HCT116 (cell line): ENCODE results near the gene YDJC. TPM values are rescaled to one million over a fixed set of nuclear protein-coding genes. Genes with fewer than 3 reads are reported as not detected.
A peak's percentile ranks its signal among the peaks of the same experiment; 100 is the strongest.

Experiments used
- ATAC-seq: fragments of 200-7000 bp; cut with Tn5 transposase; 2 replicates; pipeline ENCODE4 v1.9.1; 2020; ENCODE audit warnings: mild to moderate bottlenecking, moderate library complexity
- BruUV-seq: library from RNA; stranded (reverse); fragments of 400-500 nt; replicated peaks from 2 replicates; lab custom pipeline; 2021; lab: Mats Ljungman, UMichigan
- CTCF ChIA-PET: fragments of 300-600 bp; sonication (Branson Sonifier 250); formaldehyde crosslinking; loops from one replicate; lab custom pipeline; 2021; ENCODE audit warnings: antibody characterized with exemption; lab: Charles Lee
- POLR2A ChIA-PET: fragments of 300-600, 350-600 bp; sonication (Branson Sonifier 250); formaldehyde crosslinking; loops from one replicate; lab custom pipeline; 2021; ENCODE audit warnings: antibody characterized with exemption; lab: Charles Lee
- RAD21 ChIA-PET, 2 experiments: fragments of 300-600 bp; sonication (Branson Sonifier 250); formaldehyde crosslinking; loops; one replicate each; lab custom pipeline; 2023; ENCODE audit warnings: low total read pairs in 2 of 2; ENCODE audit not compliant: uncharacterized antibody in 2 of 2, unreplicated experiment in 2 of 2, low non-redundant PET in 1 of 2; lab: Charles Lee
- DNase-seq: peaks from one replicate; pipeline ENCODE4 v3.0.0-alpha.2; 2010; ENCODE audit warnings: low read depth, low spot score
- H2AFZ ChIP-seq: fragments of 200-600 bp; shearing (Covaris generic), sonication (generic); 2 replicates; pipeline ENCODE4 v1.6.1; 2017; ENCODE audit warnings: low read depth, mixed run types, mixed read lengths, antibody characterized with exemption, low read length; ENCODE audit not compliant: poor library complexity, severe bottlenecking
- H3K27ac ChIP-seq: 2 replicates; pipeline ENCODE4 v1.5.1; 2012; ENCODE audit warnings: low read depth, low read length
- H3K27me3 ChIP-seq: fragments of 200-600 bp; sonication (generic); 2 replicates; pipeline ENCODE4 v1.6.1; 2016; ENCODE audit warnings: mixed run types, low read length, mixed read lengths; ENCODE audit not compliant: insufficient read depth
- H3K36me3 ChIP-seq, 2 experiments: fragments of 200-500 bp in 1 of 2; fragments of 200-600 bp in 1 of 2; sonication (Bioruptor generic) in 1 of 2; sonication (generic) in 1 of 2; 2 replicates each; pipeline versions ENCODE4 v1.5.1 to v1.6.1; 2014 to 2016; ENCODE audit warnings: low read length in 2 of 2, inconsistent platforms in 1 of 2, mixed read lengths in 1 of 2, mixed run types in 1 of 2; ENCODE audit not compliant: insufficient read depth in 2 of 2, control insufficient read depth in 1 of 2
- H3K4me1 ChIP-seq, 2 experiments: fragments of 200-600 bp in 1 of 2; sonication (generic) in 1 of 2; 2 replicates each; pipeline versions ENCODE4 v1.5.1 to v1.6.1; 2012 to 2017; ENCODE audit warnings: low read length in 2 of 2, inconsistent platforms in 1 of 2, mild to moderate bottlenecking in 1 of 2, mixed read lengths in 1 of 2, mixed run types in 1 of 2, moderate library complexity in 1 of 2; ENCODE audit not compliant: insufficient read depth in 2 of 2, control insufficient read depth in 1 of 2
- H3K4me2 ChIP-seq: fragments of 200-600 bp; sonication (generic); 2 replicates; pipeline ENCODE4 v1.6.1; 2017; ENCODE audit warnings: mixed run types, low read length, mixed read lengths
- H3K4me3 ChIP-seq, 2 experiments: fragments of 200-600 bp in 1 of 2; sonication (generic) in 1 of 2; replicated peaks in 1 of 2; 2 replicates each; pipeline ENCODE4 v1.5.1; 2011 to 2016; ENCODE audit warnings: low read length in 2 of 2, control low read depth in 1 of 2, low read depth in 1 of 2, mild to moderate bottlenecking in 1 of 2, mixed read lengths in 1 of 2, mixed run types in 1 of 2
- H3K79me2 ChIP-seq: fragments of 200-600 bp; sonication (generic); 2 replicates; pipeline ENCODE4 v1.6.1; 2017; ENCODE audit warnings: mild to moderate bottlenecking, mixed run types, low read length, moderate library complexity, mixed read lengths; ENCODE audit not compliant: insufficient read depth
- H3K9ac ChIP-seq: fragments of 200-600 bp; sonication (generic); 2 replicates; pipeline ENCODE4 v1.6.1; 2016; ENCODE audit warnings: low read length, mixed read lengths
- H3K9me2 ChIP-seq: fragments of 200-600 bp; sonication (generic), shearing (Covaris generic); 2 replicates; pipeline ENCODE4 v1.6.1; 2017; ENCODE audit warnings: mixed run types, mild to moderate bottlenecking, moderate library complexity; ENCODE audit not compliant: insufficient read depth
- H3K9me3 ChIP-seq, 2 experiments: fragments of 200-500 bp in 1 of 2; fragments of 200-600 bp in 1 of 2; sonication (Bioruptor generic) in 1 of 2; sonication (generic) in 1 of 2; 2 replicates each; pipeline ENCODE4 v1.6.1; 2014 to 2017; ENCODE audit warnings: low read length in 2 of 2, mixed read lengths in 2 of 2, inconsistent platforms in 1 of 2, low read depth in 1 of 2, mild to moderate bottlenecking in 1 of 2, mixed run types in 1 of 2, moderate library complexity in 1 of 2; ENCODE audit not compliant: control insufficient read depth in 1 of 2, insufficient read depth in 1 of 2
- H4K20me1 ChIP-seq: fragments of 200-600 bp; sonication (generic), shearing (Covaris generic); 2 replicates; pipeline ENCODE4 v1.6.1; 2017; ENCODE audit warnings: mixed run types, mild to moderate bottlenecking, moderate library complexity; ENCODE audit not compliant: insufficient read depth
- CBX3 ChIP-seq: IDR thresholded peaks from 2 replicates; pipeline ENCODE4 v1.6.1; 2012; ENCODE audit warnings: low read depth
- EGR1 ChIP-seq: IDR thresholded peaks from 2 replicates; pipeline ENCODE4 v1.6.1; 2012; ENCODE audit warnings: low read depth
- ELF1 ChIP-seq: IDR thresholded peaks from 2 replicates; pipeline ENCODE4 v1.6.1; 2012; ENCODE audit warnings: low read depth, borderline replicate concordance
- EZH2 ChIP-seq: fragments of 200-600 bp; sonication (generic); IDR thresholded peaks from 2 replicates; pipeline ENCODE4 v1.6.1; 2017; ENCODE audit warnings: antibody characterized with exemption, mixed run types
- EZH2phosphoT487 ChIP-seq: fragments of 200-600 bp; IDR thresholded peaks from 2 replicates; pipeline ENCODE4 v1.6.1; 2018; ENCODE audit warnings: antibody characterized with exemption, borderline replicate concordance
- FOSL1 ChIP-seq: IDR thresholded peaks from 2 replicates; pipeline ENCODE4 v1.6.1; 2012; ENCODE audit warnings: low read depth
- POLR2A ChIP-seq: IDR thresholded peaks from 2 replicates; pipeline ENCODE4 v1.7.0; 2011; ENCODE audit warnings: borderline replicate concordance; ENCODE audit not compliant: insufficient read depth, insufficient read length; ENCODE audit errors: extremely low read depth
- POLR2AphosphoS5 ChIP-seq: IDR thresholded peaks from 2 replicates; pipeline ENCODE4 v1.6.1; 2011; ENCODE audit warnings: mild to moderate bottlenecking, low read depth, low read length, moderate library complexity
- RAD21 ChIP-seq: IDR thresholded peaks from 2 replicates; pipeline ENCODE4 v1.6.1; 2012; ENCODE audit warnings: low read depth, mild to moderate bottlenecking
- SIN3A ChIP-seq: IDR thresholded peaks from 2 replicates; pipeline ENCODE4 v1.6.1; 2012; ENCODE audit warnings: low read depth
- SRF ChIP-seq: IDR thresholded peaks from 2 replicates; pipeline ENCODE4 v1.6.1; 2012; ENCODE audit warnings: low read depth
- YY1 ChIP-seq: IDR thresholded peaks from 2 replicates; pipeline ENCODE4 v1.6.1; 2011; ENCODE audit warnings: low read length, low read depth, moderate library complexity, mild to moderate bottlenecking; ENCODE audit not compliant: insufficient replicate concordance; ENCODE audit errors: extremely low read depth
- ZFX ChIP-seq: fragments of 450-650 bp; IDR thresholded peaks from 2 replicates; pipeline ENCODE4 v1.6.1; 2017
- ZNF274 ChIP-seq: fragments of 200-500 bp; sonication (Bioruptor generic); IDR thresholded peaks from 2 replicates; pipeline ENCODE4 v1.6.1; 2014; ENCODE audit warnings: mild to moderate bottlenecking, low read depth, low read length, inconsistent platforms
- intact Hi-C: fragments of 100-400 bp; cut with micrococcal nuclease; formaldehyde crosslinking; loops from 2 replicates; pipeline ENCODE4 v1.10.0; 2022
- total RNA-seq: library from RNA; stranded (reverse); gene quantifications from one replicate; pipeline ENCODE4 v1.2.1, GENCODE V29; 2021; ENCODE audit not compliant: unreplicated experiment
- TF ChIP-seq, protein P1 (sequence below), 3 experiments: fragments of 200-600 bp in 1 of 3; sonication (generic) in 1 of 3; IDR thresholded peaks in 2 of 3; conservative IDR thresholded peaks in 1 of 3; 2 replicates each; pipeline ENCODE4 v1.5.1; 2012 to 2017; ENCODE audit warnings: low read depth in 2 of 3, low read length in 2 of 3, antibody characterized with exemption in 1 of 3, borderline replicate concordance in 1 of 3, control low read depth in 1 of 3, mild to moderate bottlenecking in 1 of 3, mixed read lengths in 1 of 3, mixed run types in 1 of 3, moderate library complexity in 1 of 3; ENCODE audit not compliant: insufficient read depth in 1 of 3

Gene YDJC
- total RNA-seq, 1 experiment from 2014 or later = 78.3 TPM

DNA sequence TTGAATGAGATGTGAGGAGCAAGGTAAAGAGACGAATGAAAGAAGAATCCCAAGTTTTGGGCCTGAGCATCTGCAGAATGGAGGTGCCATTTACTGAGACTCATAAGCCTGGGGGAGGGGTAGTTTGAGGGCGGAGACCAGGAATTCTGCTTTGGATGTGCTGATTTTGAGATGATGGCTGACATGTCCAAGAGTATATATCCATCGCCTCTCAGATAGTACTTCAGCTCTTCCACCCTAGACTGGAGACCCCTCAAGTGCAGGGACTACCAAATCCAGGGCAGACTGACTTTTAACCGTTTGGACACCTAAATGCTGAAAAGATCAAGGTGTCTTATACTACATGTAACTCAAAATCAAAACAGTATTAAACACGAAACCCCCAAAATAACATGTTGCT, 11.0 kb upstream of the YDJC start:
- Histone ChIP-seq H3K27ac (no peak overlapping the region; the same call in 1 of the 2 replicates), H3K4me1 (peaks cover 12 to 31% of the 10 kb centered on the region in 2 experiments), H3K9me3 (no peaks in the 10 kb centered on the region), H3K4me2 (peak overlapping the region; percentile 94), H3K36me3 (peaks cover 3 to 5% of the 10 kb centered on the region in 2 experiments; a peak in 2 of 4 replicates), H3K9me2 (no peaks in the 10 kb centered on the region), H3K27me3 (no peaks in the 10 kb centered on the region), H3K4me3 (peak overlapping the region in 1 of 2 experiments; percentile 93; a peak in 1 of 4 replicates), H3K79me2 (peaks cover 21% of the 10 kb centered on the region; the same call in 1 of the 2 replicates), H4K20me1 (no peaks in the 10 kb centered on the region), H2AFZ (no peak overlapping the region), H3K9ac (0 out of 2 replicates have a peak overlapping the region, but pooled peaks have one; percentile 97)
- ChIA-PET RAD21 (interaction anchor here (0.6 to 1.2 kb wide), 3 partner anchors 11 to 65 kb away, joined by 3 to 7 read pairs (median 5); no protein-coding TSS in a partner anchor), CTCF (interaction anchor here (1.2 to 3.7 kb wide), 5 partner anchors 9 to 193 kb away, joined by 3 to 103 read pairs (median 16); partner anchors contain the start of genes CCDC116 and YDJC), POLR2A (interaction anchor here (0.6 to 3.3 kb wide), 4 partner anchors 8 to 27 kb away, joined by 3 to 43 read pairs (median 12); partner anchors contain the start of genes CCDC116, PPIL2 and YDJC)
- ATAC-seq (no peak), DNase-seq (no peak)
- BruUV-seq = no TSS peak
- TF ChIP-seq SRF (no peak), YY1 (no peak), POLR2A (no peak), EZH2 (no peak), EGR1 (no peak), POLR2AphosphoS5 (no peak), ZNF274 (no peak), ELF1 (no peak), RAD21 (no peak), EZH2phosphoT487 (no peak), CBX3 (no peak), FOSL1 (no peak), SIN3A (no peak), ZFX (no peak)
- TF ChIP-seq, protein P1, sequence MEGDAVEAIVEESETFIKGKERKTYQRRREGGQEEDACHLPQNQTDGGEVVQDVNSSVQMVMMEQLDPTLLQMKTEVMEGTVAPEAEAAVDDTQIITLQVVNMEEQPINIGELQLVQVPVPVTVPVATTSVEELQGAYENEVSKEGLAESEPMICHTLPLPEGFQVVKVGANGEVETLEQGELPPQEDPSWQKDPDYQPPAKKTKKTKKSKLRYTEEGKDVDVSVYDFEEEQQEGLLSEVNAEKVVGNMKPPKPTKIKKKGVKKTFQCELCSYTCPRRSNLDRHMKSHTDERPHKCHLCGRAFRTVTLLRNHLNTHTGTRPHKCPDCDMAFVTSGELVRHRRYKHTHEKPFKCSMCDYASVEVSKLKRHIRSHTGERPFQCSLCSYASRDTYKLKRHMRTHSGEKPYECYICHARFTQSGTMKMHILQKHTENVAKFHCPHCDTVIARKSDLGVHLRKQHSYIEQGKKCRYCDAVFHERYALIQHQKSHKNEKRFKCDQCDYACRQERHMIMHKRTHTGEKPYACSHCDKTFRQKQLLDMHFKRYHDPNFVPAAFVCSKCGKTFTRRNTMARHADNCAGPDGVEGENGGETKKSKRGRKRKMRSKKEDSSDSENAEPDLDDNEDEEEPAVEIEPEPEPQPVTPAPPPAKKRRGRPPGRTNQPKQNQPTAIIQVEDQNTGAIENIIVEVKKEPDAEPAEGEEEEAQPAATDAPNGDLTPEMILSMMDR (IDR thresholded peaks at IDR 0.05 in 2 of 3, conservative IDR thresholded peaks at IDR 0.05 in 1 of 3; ENCODE audit: borderline replicate concordance in 1 of 3, insufficient read depth in 1 of 3, low read depth in 2 of 3, low read length in 2 of 3) = no peak
- intact Hi-C loops = loop anchor here (2.0 kb wide), 1 partner anchor 74 kb away; the partner anchor contains the start of gene UBE2L3
